Panc1 (cell line): ENCODE results near the gene RNF214.

ENCODE experiments used
- CTCF ChIP-seq: fragments of 450-650 bp; IDR thresholded peaks from 2 replicates; pipeline ENCODE4 v1.5.1; 2017; ENCODE audit warnings: mild to moderate bottlenecking
- REST ChIP-seq, 2 experiments: IDR thresholded peaks; 2 replicates each; pipeline ENCODE4 v1.6.1; 2011 to 2012; ENCODE audit warnings: low read depth in 2 of 2, control low read depth in 1 of 2, low read length in 1 of 2, mild to moderate bottlenecking in 1 of 2, moderate library complexity in 1 of 2; ENCODE audit not compliant: insufficient read depth in 1 of 2
- SIN3A ChIP-seq: IDR thresholded peaks from 2 replicates; pipeline ENCODE4 v1.6.1; 2012; ENCODE audit warnings: low read depth, mild to moderate bottlenecking, low read length, moderate library complexity, borderline replicate concordance; ENCODE audit not compliant: insufficient read depth

- TF ChIP-seq CTCF (no peak), REST (IDR thresholded peaks at IDR 0.05; ENCODE audit: insufficient read depth in 1 of 2, low read depth in 2 of 2, low read length in 1 of 2) (no peak), SIN3A (no peak)
Observed at GRCh38 chr11:117335399-117335798, 102.9 kb downstream of the RNF214 start.
